SK-N-SH (cell line): ENCODE results near the gene MASP1. TPM values are rescaled to one million over a fixed set of nuclear protein-coding genes. Genes with fewer than 3 reads are reported as not detected.

Source experiments
- CTCF ChIA-PET: fragments of 300-600, 350-600 bp; formaldehyde crosslinking; extraction: SDS; loops from one replicate; lab custom pipeline; 2021; lab: Yijun Ruan, JAX
- POLR2A ChIA-PET: fragments of 350-600 bp; sonication (Branson Sonifier 250); formaldehyde crosslinking; extraction: SDS; loops from one replicate; lab custom pipeline; 2020; ENCODE audit warnings: antibody characterized with exemption, inconsistent platforms; lab: Yijun Ruan, JAX
- DNase-seq: peaks from one replicate; pipeline ENCODE4 v3.0.0; 2012
- H2AFZ ChIP-seq: fragments of 200-600 bp; sonication (generic); 2 replicates; pipeline ENCODE4 v1.8.1; 2016; ENCODE audit warnings: antibody characterized with exemption, mild to moderate bottlenecking, low read depth
- H3F3A ChIP-seq: fragments of 200-600 bp; sonication (generic); replicated peaks from 2 replicates; pipeline ENCODE3; 2016; ENCODE audit warnings: antibody characterized with exemption, mild to moderate bottlenecking; ENCODE audit not compliant: insufficient read depth
- H3K27ac ChIP-seq, 2 experiments: fragments of 200-500 bp in 1 of 2; fragments of 200-600 bp in 1 of 2; sonication (Bioruptor generic) in 1 of 2; sonication (generic), shearing (Covaris generic) in 1 of 2; 2 replicates each; pipeline versions ENCODE4 v1.5.1 to v1.6.1; 2014 to 2016; ENCODE audit warnings: low read depth in 2 of 2, inconsistent platforms in 1 of 2, low read length in 1 of 2, mild to moderate bottlenecking in 1 of 2, mixed read lengths in 1 of 2
- H3K27me3 ChIP-seq: fragments of 200-600 bp; sonication (generic), shearing (Covaris generic); 2 replicates; pipeline ENCODE4 v1.6.1; 2016; ENCODE audit warnings: mixed run types; ENCODE audit not compliant: insufficient read depth
- H3K36me3 ChIP-seq, 2 experiments: fragments of 200-500 bp in 1 of 2; fragments of 200-600 bp in 1 of 2; sonication (Bioruptor generic) in 1 of 2; sonication (generic) in 1 of 2; replicated peaks in 1 of 2; 2 replicates each; pipeline versions ENCODE3 to v1.5.1; 2014 to 2016; ENCODE audit warnings: low read length in 1 of 2, mild to moderate bottlenecking in 1 of 2; ENCODE audit not compliant: insufficient read depth in 2 of 2, control insufficient read depth in 1 of 2
- H3K4me1 ChIP-seq, 2 experiments: fragments of 200-500 bp in 1 of 2; fragments of 200-600 bp in 1 of 2; sonication (Bioruptor generic) in 1 of 2; sonication (generic), shearing (Covaris generic) in 1 of 2; 2 replicates each; pipeline versions ENCODE4 v1.5.1 to v1.6.1; 2014 to 2016; ENCODE audit warnings: low read depth in 1 of 2, low read length in 1 of 2, mixed run types in 1 of 2; ENCODE audit not compliant: insufficient read depth in 2 of 2, control insufficient read depth in 1 of 2
- H3K4me2 ChIP-seq: fragments of 200-600 bp; sonication (generic), shearing (Covaris generic); 2 replicates; pipeline ENCODE4 v1.6.1; 2017; ENCODE audit warnings: mixed run types
- H3K4me3 ChIP-seq, 2 experiments: fragments of 200-500 bp in 1 of 2; fragments of 200-600 bp in 1 of 2; sonication (Bioruptor generic) in 1 of 2; sonication (generic), shearing (Covaris generic) in 1 of 2; 2 replicates each; pipeline versions ENCODE4 v1.5.1 to v1.8.1; 2014 to 2016; ENCODE audit warnings: low read depth in 2 of 2, inconsistent platforms in 1 of 2, low read length in 1 of 2, mild to moderate bottlenecking in 1 of 2, mixed read lengths in 1 of 2, moderate library complexity in 1 of 2
- H3K79me2 ChIP-seq: fragments of 200-600 bp; sonication (generic); 2 replicates; pipeline ENCODE4 v1.8.1; 2017; ENCODE audit warnings: mild to moderate bottlenecking; ENCODE audit not compliant: insufficient read depth
- H3K9ac ChIP-seq: fragments of 200-600 bp; sonication (generic); 2 replicates; pipeline ENCODE4 v1.6.1; 2017; ENCODE audit warnings: mixed run types
- H3K9me2 ChIP-seq: fragments of 200-600 bp; sonication (generic); 2 replicates; pipeline ENCODE4 v1.6.1; 2017; ENCODE audit warnings: mixed run types
- H3K9me3 ChIP-seq: fragments of 200-600 bp; sonication (generic); 2 replicates; pipeline ENCODE4 v1.6.1; 2017; ENCODE audit warnings: mixed run types, mild to moderate bottlenecking, moderate library complexity
- H4K20me1 ChIP-seq: fragments of 200-600 bp; sonication (generic); 2 replicates; pipeline ENCODE4 v1.6.1; 2017; ENCODE audit warnings: mild to moderate bottlenecking, mixed run types; ENCODE audit not compliant: insufficient read depth
- CHD2 ChIP-seq: fragments of 150-350 bp; IDR thresholded peaks from 2 replicates; pipeline ENCODE4 v1.6.1; 2018; ENCODE audit warnings: low read length; ENCODE audit not compliant: partially characterized antibody
- CTCF ChIP-seq: fragments of 200-600 bp; sonication (generic); IDR thresholded peaks from 2 replicates; pipeline ENCODE4 v1.6.1; 2017; ENCODE audit warnings: antibody characterized with exemption, mild to moderate bottlenecking, moderate library complexity
- EZH2phosphoT487 ChIP-seq: fragments of 200-600 bp; sonication (generic); IDR thresholded peaks from 2 replicates; pipeline ENCODE4 v1.6.1; 2017; ENCODE audit warnings: low read depth, mixed run types, mild to moderate bottlenecking, antibody characterized with exemption, moderate library complexity, borderline replicate concordance
- FOSL2 ChIP-seq: IDR thresholded peaks from 2 replicates; pipeline ENCODE4 v1.4.0; 2012; ENCODE audit warnings: low read depth, mild to moderate bottlenecking, moderate library complexity, borderline replicate concordance
- GABPA ChIP-seq: IDR thresholded peaks from 2 replicates; pipeline ENCODE4 v1.4.0; 2012; ENCODE audit warnings: low read depth, mild to moderate bottlenecking
- MEF2A ChIP-seq: IDR thresholded peaks from 2 replicates; pipeline ENCODE4 v1.4.0; 2012; ENCODE audit warnings: low read depth, borderline replicate concordance
- MXI1 ChIP-seq: IDR thresholded peaks from 2 replicates; pipeline ENCODE4 v1.6.1; 2012; ENCODE audit warnings: mild to moderate bottlenecking, low read depth, low read length, improper control_type of control experiment
- NFIC ChIP-seq: IDR thresholded peaks from 2 replicates; pipeline ENCODE4 v1.4.0; 2012; ENCODE audit warnings: borderline replicate concordance
- PBX3 ChIP-seq: IDR thresholded peaks from 2 replicates; pipeline ENCODE4; 2012
- POLR2AphosphoS5 ChIP-seq: IDR thresholded peaks from 2 replicates; pipeline ENCODE4 v1.6.1; 2012; ENCODE audit warnings: low read depth, low read length
- RCOR1 ChIP-seq: fragments of 150-350 bp; IDR thresholded peaks from 2 replicates; pipeline ENCODE4 v1.6.1; 2017; ENCODE audit warnings: antibody characterized with exemption, low read length
- RFX5 ChIP-seq: IDR thresholded peaks from 2 replicates; pipeline ENCODE4 v1.6.1; 2012; ENCODE audit warnings: mild to moderate bottlenecking, improper control_type of control experiment, low read length
- YY1 ChIP-seq: IDR thresholded peaks from 2 replicates; pipeline ENCODE4 v1.4.0; 2012; ENCODE audit warnings: low read depth, mild to moderate bottlenecking
- WGBS: methylation state at CpG from one replicate; pipeline ENCODE4 v1.1.6; 2017; ENCODE audit warnings: low lambda C conversion rate; 5-methylcytosine and 5-hydroxymethylcytosine counted together
- polyA plus RNA-seq, 3 experiments: library from polyadenylated mRNA; depleted of rRNA; stranded (reverse); fragments of >200 nt; gene quantifications; 2 replicates each; pipeline ENCODE4 v1.2.3, GENCODE V29; 2012
- TF ChIP-seq, protein P1 (sequence below): IDR thresholded peaks from 2 replicates; pipeline ENCODE4 v1.4.0; 2012; ENCODE audit warnings: low read depth, borderline replicate concordance
- TF ChIP-seq, protein P2 (sequence below): IDR thresholded peaks from 2 replicates; pipeline ENCODE4 v1.6.1; 2012; ENCODE audit warnings: mild to moderate bottlenecking, low read depth, low read length, moderate library complexity

Gene MASP1
- polyA plus RNA-seq, 1 of the 3 experiments (the other 2 are of a cell fraction), result not detected

DNA sequence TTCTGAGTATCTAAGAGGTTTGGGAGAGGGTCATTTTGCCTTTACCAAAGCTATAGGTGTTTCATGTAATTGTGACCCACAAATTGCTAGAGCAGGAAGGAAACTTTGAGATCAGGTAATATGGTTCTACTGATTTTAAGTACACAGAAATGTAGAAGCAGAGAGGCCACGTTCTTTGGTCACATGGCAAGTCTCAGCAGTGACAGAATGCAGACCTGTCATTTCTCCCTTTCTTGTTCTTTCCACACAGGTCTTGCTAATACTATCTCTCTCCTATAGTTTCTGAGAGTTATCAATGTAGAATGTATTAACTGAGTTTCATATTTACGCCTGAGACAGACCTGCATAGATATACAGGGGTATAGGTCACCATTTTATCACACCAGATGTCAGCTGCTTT lies 105.2 kb downstream of the MASP1 start:
- H3K4me3 ChIP-seq, result no peak overlapping the region
- TF ChIP-seq POLR2AphosphoS5 (no peak), GABPA (no peak), CTCF (no peak), MEF2A (no peak), RCOR1 (no peak), NFIC (no peak), CHD2 (no peak), EZH2phosphoT487 (no peak), FOSL2 (no peak), PBX3 (no peak), YY1 (no peak), MXI1 (no peak), RFX5 (no peak)
- TF ChIP-seq, protein P1, sequence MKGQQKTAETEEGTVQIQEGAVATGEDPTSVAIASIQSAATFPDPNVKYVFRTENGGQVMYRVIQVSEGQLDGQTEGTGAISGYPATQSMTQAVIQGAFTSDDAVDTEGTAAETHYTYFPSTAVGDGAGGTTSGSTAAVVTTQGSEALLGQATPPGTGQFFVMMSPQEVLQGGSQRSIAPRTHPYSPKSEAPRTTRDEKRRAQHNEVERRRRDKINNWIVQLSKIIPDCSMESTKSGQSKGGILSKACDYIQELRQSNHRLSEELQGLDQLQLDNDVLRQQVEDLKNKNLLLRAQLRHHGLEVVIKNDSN, result no peak
- TF ChIP-seq, protein P2, sequence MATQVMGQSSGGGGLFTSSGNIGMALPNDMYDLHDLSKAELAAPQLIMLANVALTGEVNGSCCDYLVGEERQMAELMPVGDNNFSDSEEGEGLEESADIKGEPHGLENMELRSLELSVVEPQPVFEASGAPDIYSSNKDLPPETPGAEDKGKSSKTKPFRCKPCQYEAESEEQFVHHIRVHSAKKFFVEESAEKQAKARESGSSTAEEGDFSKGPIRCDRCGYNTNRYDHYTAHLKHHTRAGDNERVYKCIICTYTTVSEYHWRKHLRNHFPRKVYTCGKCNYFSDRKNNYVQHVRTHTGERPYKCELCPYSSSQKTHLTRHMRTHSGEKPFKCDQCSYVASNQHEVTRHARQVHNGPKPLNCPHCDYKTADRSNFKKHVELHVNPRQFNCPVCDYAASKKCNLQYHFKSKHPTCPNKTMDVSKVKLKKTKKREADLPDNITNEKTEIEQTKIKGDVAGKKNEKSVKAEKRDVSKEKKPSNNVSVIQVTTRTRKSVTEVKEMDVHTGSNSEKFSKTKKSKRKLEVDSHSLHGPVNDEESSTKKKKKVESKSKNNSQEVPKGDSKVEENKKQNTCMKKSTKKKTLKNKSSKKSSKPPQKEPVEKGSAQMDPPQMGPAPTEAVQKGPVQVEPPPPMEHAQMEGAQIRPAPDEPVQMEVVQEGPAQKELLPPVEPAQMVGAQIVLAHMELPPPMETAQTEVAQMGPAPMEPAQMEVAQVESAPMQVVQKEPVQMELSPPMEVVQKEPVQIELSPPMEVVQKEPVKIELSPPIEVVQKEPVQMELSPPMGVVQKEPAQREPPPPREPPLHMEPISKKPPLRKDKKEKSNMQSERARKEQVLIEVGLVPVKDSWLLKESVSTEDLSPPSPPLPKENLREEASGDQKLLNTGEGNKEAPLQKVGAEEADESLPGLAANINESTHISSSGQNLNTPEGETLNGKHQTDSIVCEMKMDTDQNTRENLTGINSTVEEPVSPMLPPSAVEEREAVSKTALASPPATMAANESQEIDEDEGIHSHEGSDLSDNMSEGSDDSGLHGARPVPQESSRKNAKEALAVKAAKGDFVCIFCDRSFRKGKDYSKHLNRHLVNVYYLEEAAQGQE, result no peak
- no peak overlapping the region for H3K9ac ChIP-seq
- H3K4me1 ChIP-seq, result peaks cover 0 to 13% of the 10 kb centered on the region in 2 experiments; a peak in 1 of 4 replicates
- no peak overlapping the region for H3K27ac ChIP-seq
- no peaks in the 10 kb centered on the region for H3F3A ChIP-seq
- no peak overlapping the region for H3K4me2 ChIP-seq
- no peak for DNase-seq
- H2AFZ ChIP-seq, result no peak overlapping the region
- WGBS, result 22% methylated on average over 2 of the region's 2 CpGs
- no peaks in the 10 kb centered on the region for H3K36me3 ChIP-seq
- POLR2A ChIA-PET, result no interaction called here
- H3K9me2 ChIP-seq, result no peaks in the 10 kb centered on the region
- no peaks in the 10 kb centered on the region for H3K79me2 ChIP-seq
- no peaks in the 10 kb centered on the region for H4K20me1 ChIP-seq
- H3K9me3 ChIP-seq, result no peaks in the 10 kb centered on the region
- CTCF ChIA-PET, result interaction anchor here (0.7 kb wide), 1 partner anchor 141 kb away, joined by 3 read pairs; no protein-coding TSS in a partner anchor
- H3K27me3 ChIP-seq, result no peaks in the 10 kb centered on the region
